SK-N-SH (cell line): ENCODE measurements around the gene C19orf18. TPM values are rescaled to one million over a fixed set of nuclear protein-coding genes. Genes with fewer than 3 reads are reported as not detected.

ENCODE experiments used
- CTCF ChIA-PET: fragments of 300-600, 350-600 bp; formaldehyde crosslinking; extraction: SDS; loops from one replicate; lab custom pipeline; 2021; lab: Yijun Ruan, JAX
- POLR2A ChIA-PET: fragments of 350-600 bp; sonication (Branson Sonifier 250); formaldehyde crosslinking; extraction: SDS; loops from one replicate; lab custom pipeline; 2020; ENCODE audit warnings: antibody characterized with exemption, inconsistent platforms; lab: Yijun Ruan, JAX
- DNase-seq: peaks from one replicate; pipeline ENCODE4 v3.0.0; 2012
- H2AFZ ChIP-seq: fragments of 200-600 bp; sonication (generic); 2 replicates; pipeline ENCODE4 v1.8.1; 2016; ENCODE audit warnings: antibody characterized with exemption, mild to moderate bottlenecking, low read depth
- H3F3A ChIP-seq: fragments of 200-600 bp; sonication (generic); replicated peaks from 2 replicates; pipeline ENCODE3; 2016; ENCODE audit warnings: antibody characterized with exemption, mild to moderate bottlenecking; ENCODE audit not compliant: insufficient read depth
- H3K27ac ChIP-seq, 2 experiments: fragments of 200-500 bp in 1 of 2; fragments of 200-600 bp in 1 of 2; sonication (Bioruptor generic) in 1 of 2; sonication (generic), shearing (Covaris generic) in 1 of 2; 2 replicates each; pipeline versions ENCODE4 v1.5.1 to v1.6.1; 2014 to 2016; ENCODE audit warnings: low read depth in 2 of 2, inconsistent platforms in 1 of 2, low read length in 1 of 2, mild to moderate bottlenecking in 1 of 2, mixed read lengths in 1 of 2
- H3K27me3 ChIP-seq: fragments of 200-600 bp; sonication (generic), shearing (Covaris generic); 2 replicates; pipeline ENCODE4 v1.6.1; 2016; ENCODE audit warnings: mixed run types; ENCODE audit not compliant: insufficient read depth
- H3K36me3 ChIP-seq, 2 experiments: fragments of 200-500 bp in 1 of 2; fragments of 200-600 bp in 1 of 2; sonication (Bioruptor generic) in 1 of 2; sonication (generic) in 1 of 2; replicated peaks in 1 of 2; 2 replicates each; pipeline versions ENCODE3 to v1.5.1; 2014 to 2016; ENCODE audit warnings: low read length in 1 of 2, mild to moderate bottlenecking in 1 of 2; ENCODE audit not compliant: insufficient read depth in 2 of 2, control insufficient read depth in 1 of 2
- H3K4me1 ChIP-seq, 2 experiments: fragments of 200-500 bp in 1 of 2; fragments of 200-600 bp in 1 of 2; sonication (Bioruptor generic) in 1 of 2; sonication (generic), shearing (Covaris generic) in 1 of 2; 2 replicates each; pipeline versions ENCODE4 v1.5.1 to v1.6.1; 2014 to 2016; ENCODE audit warnings: low read depth in 1 of 2, low read length in 1 of 2, mixed run types in 1 of 2; ENCODE audit not compliant: insufficient read depth in 2 of 2, control insufficient read depth in 1 of 2
- H3K4me2 ChIP-seq: fragments of 200-600 bp; sonication (generic), shearing (Covaris generic); 2 replicates; pipeline ENCODE4 v1.6.1; 2017; ENCODE audit warnings: mixed run types
- H3K4me3 ChIP-seq, 2 experiments: fragments of 200-500 bp in 1 of 2; fragments of 200-600 bp in 1 of 2; sonication (Bioruptor generic) in 1 of 2; sonication (generic), shearing (Covaris generic) in 1 of 2; 2 replicates each; pipeline versions ENCODE4 v1.5.1 to v1.8.1; 2014 to 2016; ENCODE audit warnings: low read depth in 2 of 2, inconsistent platforms in 1 of 2, low read length in 1 of 2, mild to moderate bottlenecking in 1 of 2, mixed read lengths in 1 of 2, moderate library complexity in 1 of 2
- H3K79me2 ChIP-seq: fragments of 200-600 bp; sonication (generic); 2 replicates; pipeline ENCODE4 v1.8.1; 2017; ENCODE audit warnings: mild to moderate bottlenecking; ENCODE audit not compliant: insufficient read depth
- H3K9ac ChIP-seq: fragments of 200-600 bp; sonication (generic); 2 replicates; pipeline ENCODE4 v1.6.1; 2017; ENCODE audit warnings: mixed run types
- H3K9me2 ChIP-seq: fragments of 200-600 bp; sonication (generic); 2 replicates; pipeline ENCODE4 v1.6.1; 2017; ENCODE audit warnings: mixed run types
- H3K9me3 ChIP-seq: fragments of 200-600 bp; sonication (generic); 2 replicates; pipeline ENCODE4 v1.6.1; 2017; ENCODE audit warnings: mixed run types, mild to moderate bottlenecking, moderate library complexity
- H4K20me1 ChIP-seq: fragments of 200-600 bp; sonication (generic); 2 replicates; pipeline ENCODE4 v1.6.1; 2017; ENCODE audit warnings: mild to moderate bottlenecking, mixed run types; ENCODE audit not compliant: insufficient read depth
- CHD2 ChIP-seq: fragments of 150-350 bp; IDR thresholded peaks from 2 replicates; pipeline ENCODE4 v1.6.1; 2018; ENCODE audit warnings: low read length; ENCODE audit not compliant: partially characterized antibody
- CTCF ChIP-seq: fragments of 200-600 bp; sonication (generic); IDR thresholded peaks from 2 replicates; pipeline ENCODE4 v1.6.1; 2017; ENCODE audit warnings: antibody characterized with exemption, mild to moderate bottlenecking, moderate library complexity
- ELF1 ChIP-seq: IDR thresholded peaks from 2 replicates; pipeline ENCODE4 v1.4.0; 2012
- EP300 ChIP-seq, 2 experiments: IDR thresholded peaks; 2 replicates each; pipeline versions ENCODE4 v1.4.0 to v1.6.1; 2012; ENCODE audit warnings: borderline replicate concordance in 1 of 2, low read depth in 1 of 2, low read length in 1 of 2
- EZH2phosphoT487 ChIP-seq: fragments of 200-600 bp; sonication (generic); IDR thresholded peaks from 2 replicates; pipeline ENCODE4 v1.6.1; 2017; ENCODE audit warnings: low read depth, mixed run types, mild to moderate bottlenecking, antibody characterized with exemption, moderate library complexity, borderline replicate concordance
- FOSL2 ChIP-seq: IDR thresholded peaks from 2 replicates; pipeline ENCODE4 v1.4.0; 2012; ENCODE audit warnings: low read depth, mild to moderate bottlenecking, moderate library complexity, borderline replicate concordance
- FOXJ3 ChIP-seq: sonication (generic); formaldehyde crosslinking; IDR thresholded peaks from 2 replicates; pipeline ENCODE4 v1.5.1; 2020; ENCODE audit warnings: mild to moderate bottlenecking, missing genetic modification reagents
- GATA2 ChIP-seq: sonication (generic); formaldehyde crosslinking; IDR thresholded peaks from 2 replicates; pipeline ENCODE4 v1.5.0; 2020; ENCODE audit warnings: mild to moderate bottlenecking, missing genetic modification reagents
- MEF2A ChIP-seq: IDR thresholded peaks from 2 replicates; pipeline ENCODE4 v1.4.0; 2012; ENCODE audit warnings: low read depth, borderline replicate concordance
- MXI1 ChIP-seq: IDR thresholded peaks from 2 replicates; pipeline ENCODE4 v1.6.1; 2012; ENCODE audit warnings: mild to moderate bottlenecking, low read depth, low read length, improper control_type of control experiment
- POLR2AphosphoS5 ChIP-seq: IDR thresholded peaks from 2 replicates; pipeline ENCODE4 v1.6.1; 2012; ENCODE audit warnings: low read depth, low read length
- RAD21 ChIP-seq: IDR thresholded peaks from 2 replicates; pipeline ENCODE4 v1.6.1; 2012; ENCODE audit warnings: mild to moderate bottlenecking, low read length
- REST ChIP-seq: IDR thresholded peaks from 2 replicates; pipeline ENCODE4 v1.6.1; 2012; ENCODE audit warnings: mild to moderate bottlenecking, low read depth, low read length, moderate library complexity
- RFX5 ChIP-seq: IDR thresholded peaks from 2 replicates; pipeline ENCODE4 v1.6.1; 2012; ENCODE audit warnings: mild to moderate bottlenecking, improper control_type of control experiment, low read length
- TAF1 ChIP-seq: IDR thresholded peaks from 2 replicates; pipeline ENCODE4 v1.6.1; 2012; ENCODE audit warnings: low read depth, mild to moderate bottlenecking, low read length, moderate library complexity, borderline replicate concordance
- USF1 ChIP-seq: IDR thresholded peaks from 2 replicates; pipeline ENCODE4 v1.4.0; 2012; ENCODE audit warnings: low read depth, borderline replicate concordance
- USF2 ChIP-seq: fragments of 150-350 bp; IDR thresholded peaks from 2 replicates; pipeline ENCODE4 v1.6.1; 2017; ENCODE audit warnings: antibody characterized with exemption, low read length, low read depth, borderline replicate concordance
- YY1 ChIP-seq: IDR thresholded peaks from 2 replicates; pipeline ENCODE4 v1.4.0; 2012; ENCODE audit warnings: low read depth, mild to moderate bottlenecking
- ZBTB33 ChIP-seq: IDR thresholded peaks from 2 replicates; pipeline ENCODE4 v1.4.0; 2012; ENCODE audit warnings: low read depth, borderline replicate concordance
- WGBS: methylation state at CpG from one replicate; pipeline ENCODE4 v1.1.6; 2017; ENCODE audit warnings: low lambda C conversion rate; 5-methylcytosine and 5-hydroxymethylcytosine counted together
- polyA plus RNA-seq, 3 experiments: library from polyadenylated mRNA; depleted of rRNA; stranded (reverse); fragments of >200 nt; gene quantifications; 2 replicates each; pipeline ENCODE4 v1.2.3, GENCODE V29; 2012

C19orf18 gene
- polyA plus RNA-seq, 1 of the 3 experiments (the other 2 are of a cell fraction): not detected

- 87% methylated on average over 3 of the region's 3 CpGs for WGBS
- no peak for DNase-seq
- no peaks in the 10 kb centered on the region for H3F3A ChIP-seq
Observed at GRCh38 chr19:57941593-57941992, 32.7 kb downstream of the C19orf18 start.

More at GRCh38 chr19:57941593-57941992, 32.7 kb downstream of the C19orf18 start:
- Histone ChIP-seq H3K4me3 (no peak overlapping the region; a peak in 1 of 4 replicates), H3K4me1 (peaks cover 0 to 3% of the 10 kb centered on the region in 2 experiments; a peak in 3 of 4 replicates), H4K20me1 (no peaks in the 10 kb centered on the region), H3K27me3 (no peaks in the 10 kb centered on the region), H3K9me3 (no peaks in the 10 kb centered on the region), H3K9me2 (no peaks in the 10 kb centered on the region), H3K27ac (no peak overlapping the region), H3K4me2 (no peak overlapping the region), H3K9ac (no peak overlapping the region), H2AFZ (no peak overlapping the region), H3K36me3 (peaks cover 34 to 53% of the 10 kb centered on the region in 2 experiments), H3K79me2 (peaks cover 48% of the 10 kb centered on the region)
- ChIA-PET POLR2A (no interaction called here), CTCF (no interaction called here)
- no peak for TF ChIP-seq MXI1
- no peak for TF ChIP-seq TAF1
- TF ChIP-seq RFX5: no peak
- no peak for TF ChIP-seq EP300 (IDR thresholded peaks at IDR 0.05; ENCODE audit: borderline replicate concordance in 1 of 2, low read depth in 1 of 2, low read length in 1 of 2)
- TF ChIP-seq FOSL2: no peak
- TF ChIP-seq MEF2A: no peak
- no peak for TF ChIP-seq RAD21
- TF ChIP-seq POLR2AphosphoS5: no peak
- TF ChIP-seq FOXJ3: no peak
- no peak for TF ChIP-seq YY1
- no peak for TF ChIP-seq EZH2phosphoT487
- no peak for TF ChIP-seq ZBTB33
- TF ChIP-seq REST: no peak
- TF ChIP-seq ELF1: no peak
- no peak for TF ChIP-seq GATA2 (CRISPR knock-in tag)
- TF ChIP-seq USF1: no peak
- TF ChIP-seq CTCF: no peak
- no peak for TF ChIP-seq USF2
- no peak for TF ChIP-seq CHD2
